Mucosa of gallbladder (tissue), 1 donor: Measurements from ENCODE around the gene IL22RA2. TPM values are rescaled to one million over a fixed set of nuclear protein-coding genes. Genes with fewer than 3 reads are reported as not detected.

Source experiments
- DNase-seq: peaks from one replicate; pipeline ENCODE4 v3.0.0-alpha.2; 2020; ENCODE audit warnings: low spot score
- total RNA-seq: library from RNA; stranded (reverse); gene quantifications from one replicate; pipeline ENCODE4 v1.2.1, GENCODE V29; 2021
- donor health status: DM: no; HTN: no; CAD: no.

Gene IL22RA2
- total RNA-seq, 1 donor from 2014 or later = not detected

DNA sequence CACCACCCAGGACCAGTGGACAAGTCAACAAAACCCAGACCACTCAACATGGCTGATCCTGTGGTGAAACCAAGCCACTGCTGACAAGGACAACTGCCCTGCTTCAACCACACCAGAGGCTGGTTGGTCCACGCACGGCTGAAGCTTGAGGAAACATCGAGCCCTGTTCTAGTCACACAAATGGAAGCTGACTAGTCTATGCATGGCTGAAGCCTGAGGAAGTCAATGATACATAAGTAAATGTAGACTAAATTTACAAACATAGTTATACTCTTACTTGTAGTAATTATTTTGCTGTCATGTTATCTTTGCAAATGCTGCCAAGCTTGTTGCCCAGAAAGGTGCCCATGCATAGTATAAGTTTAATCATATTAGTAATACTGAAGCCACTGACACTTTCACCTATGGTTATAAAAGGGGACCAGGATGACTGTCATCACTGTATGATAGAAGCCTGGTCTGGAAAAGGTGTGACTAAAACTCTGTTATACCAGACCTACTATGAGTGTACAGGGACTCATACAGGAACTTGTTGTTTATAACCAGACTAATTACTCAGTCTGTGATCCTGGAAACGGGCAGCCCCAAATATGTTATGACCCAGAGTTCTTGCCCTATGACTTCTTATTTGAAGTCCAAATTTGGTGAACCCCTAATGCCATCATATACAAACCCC lies 5.6 kb downstream of the IL22RA2 start:
- no peak for DNase-seq

DNA sequence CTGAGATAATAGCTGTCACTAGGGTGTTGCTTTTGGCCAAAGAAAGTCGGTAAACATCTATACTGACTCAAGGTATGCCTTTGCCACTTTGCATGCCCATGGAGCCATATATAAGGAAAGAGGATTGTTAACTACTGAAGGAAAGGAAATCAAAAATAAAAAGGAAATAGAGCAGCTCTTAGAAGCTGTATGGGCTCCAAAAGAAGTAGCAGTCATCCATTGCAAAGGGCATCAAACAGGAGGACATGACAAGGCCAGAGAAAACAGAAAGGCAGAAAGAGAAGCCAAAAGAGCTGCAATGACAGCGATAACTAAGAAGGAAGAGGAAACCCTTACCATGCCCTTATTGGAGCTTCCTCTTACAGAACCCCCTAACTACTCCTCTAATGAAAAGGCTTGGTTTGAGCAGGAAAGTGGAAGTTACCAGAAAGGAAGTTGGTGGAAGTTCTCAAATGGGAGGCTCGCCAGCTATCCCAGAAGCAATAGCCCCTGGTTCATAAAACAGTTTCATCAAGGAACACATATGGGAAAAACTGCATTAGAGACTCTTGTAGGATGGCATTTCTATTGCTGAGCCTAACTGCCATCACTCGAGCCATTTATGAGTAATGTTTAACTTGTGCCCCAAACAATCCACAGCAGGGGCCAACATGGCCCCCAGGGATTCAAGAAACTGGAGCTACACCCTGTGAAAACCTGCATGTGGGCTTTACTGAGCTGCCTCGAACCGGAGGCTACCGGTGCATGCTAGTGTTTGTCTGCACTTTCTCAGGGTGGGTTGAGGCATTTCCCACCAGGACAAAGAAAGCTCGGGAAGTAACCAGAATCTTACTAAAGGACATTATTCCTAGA lies 7.0 kb downstream of the IL22RA2 start:
- no peak for DNase-seq

DNA sequence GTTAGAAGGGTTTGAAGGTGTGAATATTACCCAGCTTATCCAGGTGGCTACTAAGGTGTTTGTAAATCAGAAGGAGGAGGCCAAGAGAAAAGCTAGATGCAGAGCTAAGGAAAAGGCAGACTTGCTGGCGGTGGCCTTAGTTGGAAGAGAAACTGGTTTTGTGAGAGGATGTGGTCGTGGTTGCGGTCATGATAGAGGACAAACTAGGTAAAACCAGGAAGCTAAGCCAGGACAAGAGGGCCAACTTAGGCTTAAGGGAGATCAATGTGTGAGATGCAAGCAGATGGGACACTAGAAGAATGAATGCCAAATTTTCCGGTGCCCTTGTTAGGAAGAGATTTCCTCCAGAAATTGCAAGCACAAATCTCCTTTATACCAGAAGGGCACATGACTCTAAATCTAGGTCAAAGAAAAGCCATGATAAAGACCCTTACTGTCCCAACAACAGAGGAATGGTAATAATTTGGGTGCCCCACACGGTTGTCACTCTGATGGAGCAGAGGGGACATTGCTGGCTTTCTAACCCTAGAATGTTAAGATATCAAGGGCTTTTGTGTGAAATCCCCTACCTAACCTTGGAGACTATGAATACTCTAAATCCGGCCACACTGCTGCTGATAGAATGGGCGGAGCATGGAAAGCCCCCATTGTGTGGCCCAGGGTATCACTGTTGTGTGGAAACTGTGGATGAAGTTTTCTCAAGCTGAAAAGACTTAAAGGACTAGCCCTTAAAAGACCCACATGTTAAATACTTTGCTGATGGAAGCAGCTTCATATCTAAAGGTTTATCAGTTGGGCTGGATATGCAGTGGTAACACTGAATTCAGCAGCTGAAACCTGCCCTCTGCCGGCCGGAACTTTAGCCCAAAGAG lies 7.8 kb downstream of the IL22RA2 start:
- no peak for DNase-seq

DNA sequence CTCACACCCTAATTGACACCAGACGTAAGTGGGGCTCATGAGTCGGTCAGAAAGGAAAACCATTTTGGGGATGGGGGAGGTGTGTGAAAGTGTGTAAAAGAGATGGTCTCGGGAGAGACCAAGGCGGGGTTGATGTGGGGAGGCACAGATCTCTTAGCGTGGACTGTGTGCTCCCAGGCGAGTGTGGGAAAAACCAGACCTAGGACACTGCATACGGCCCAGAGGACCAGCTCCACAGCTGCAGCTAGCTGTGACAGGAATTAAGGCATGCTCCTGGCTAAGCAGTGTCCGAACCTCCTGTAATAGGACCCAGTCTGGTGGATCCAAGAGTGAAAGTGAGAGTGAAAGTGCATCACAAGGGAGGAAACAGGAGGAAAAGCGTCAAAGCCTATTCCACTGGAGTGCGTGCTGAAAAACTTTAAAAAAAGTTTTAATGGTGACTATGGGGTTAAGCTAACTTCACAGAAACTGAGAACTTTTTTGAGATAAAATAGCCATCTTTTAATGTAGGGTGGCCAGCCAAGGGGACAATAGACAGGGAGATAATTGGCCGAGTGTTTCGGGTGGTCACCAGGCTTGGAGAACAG lies 9.6 kb downstream of the IL22RA2 start:
- DNase-seq = no peak

DNA sequence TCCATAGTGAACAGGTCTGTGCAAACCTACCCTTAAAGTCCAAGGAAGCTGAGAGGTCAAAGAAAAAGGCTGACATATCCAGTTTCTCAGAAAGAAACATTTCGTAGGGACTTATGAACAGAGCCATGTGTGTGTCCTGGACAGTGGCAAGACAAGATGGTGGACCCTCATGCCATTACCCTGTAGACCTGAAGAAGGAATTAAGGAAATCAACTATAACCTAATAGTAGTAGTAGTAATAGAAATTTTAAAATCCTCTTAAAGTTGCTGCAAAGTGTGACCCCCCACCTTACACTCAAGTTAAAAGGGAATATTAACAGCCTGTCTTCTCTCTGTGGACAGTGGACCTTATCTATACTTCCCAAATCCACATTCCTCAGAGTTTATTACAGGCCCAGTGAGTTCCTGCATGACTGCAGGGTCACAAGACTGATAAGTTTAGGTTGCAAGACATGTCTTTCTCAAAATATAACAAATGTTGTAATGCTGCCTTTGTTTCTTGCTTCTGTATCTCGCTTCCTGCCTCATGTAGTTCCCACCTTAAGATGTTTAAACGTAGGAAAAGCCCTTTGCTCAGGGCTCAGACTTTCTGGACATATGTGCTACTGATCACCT lies 10.6 kb downstream of the IL22RA2 start:
- no peak for DNase-seq

DNA sequence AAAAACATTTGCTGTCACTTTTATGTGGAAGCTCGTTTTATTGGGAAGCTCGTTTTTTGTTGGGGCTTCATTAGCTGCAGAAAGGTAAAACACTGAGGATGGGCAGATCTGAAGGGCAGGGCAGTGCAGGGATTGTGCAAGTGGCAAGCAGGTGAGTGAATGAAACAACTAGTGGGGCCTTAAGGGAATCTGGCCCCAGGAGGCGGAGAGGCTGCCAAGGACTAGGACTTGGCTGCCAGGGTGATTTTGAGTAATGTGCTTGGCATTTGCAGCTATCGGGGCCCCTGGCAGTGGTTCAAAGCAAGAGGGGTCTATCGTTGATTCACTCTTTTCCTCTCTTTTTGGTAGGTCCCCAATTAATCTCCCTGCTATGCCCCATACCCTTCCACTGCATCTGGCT lies 11.5 kb downstream of the IL22RA2 start:
- DNase-seq = no peak

DNA sequence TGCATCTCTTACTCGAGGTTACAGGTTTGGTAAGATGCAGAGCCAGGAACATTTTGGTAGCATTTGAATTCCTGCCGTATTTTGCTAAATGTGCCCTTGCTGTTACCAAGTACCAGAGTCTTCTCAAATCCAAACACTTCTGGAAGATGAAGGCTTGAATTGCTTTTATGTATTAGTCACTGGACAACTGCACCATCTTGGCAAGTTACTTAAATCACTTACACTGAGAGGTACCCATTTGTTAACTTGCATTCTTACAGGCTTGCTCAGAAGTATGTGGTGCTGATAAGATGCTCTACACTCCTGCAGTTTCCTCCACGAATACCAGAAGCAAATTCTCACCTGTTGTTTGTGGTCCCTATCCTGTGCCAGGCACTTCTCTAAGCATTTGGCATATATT lies 12.7 kb downstream of the IL22RA2 start:
- DNase-seq = no peak

DNA sequence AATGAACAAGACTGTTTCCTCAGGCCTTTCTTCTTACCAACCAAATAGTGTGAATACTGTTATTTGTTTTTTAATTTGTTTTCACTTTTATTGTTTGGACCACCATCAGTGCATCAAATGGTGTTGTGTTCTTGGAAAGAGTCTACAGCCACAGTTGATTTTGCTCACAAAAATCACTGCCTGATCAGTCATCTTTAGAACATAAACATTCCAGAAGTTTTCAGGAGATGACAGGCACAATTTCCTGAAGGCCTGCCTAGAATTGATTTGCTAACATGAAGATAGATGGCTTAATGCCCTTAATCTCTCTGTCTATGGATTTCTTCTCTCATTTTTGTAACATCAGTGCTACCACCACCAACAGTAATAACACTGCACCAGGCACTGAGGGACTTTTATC lies 13.5 kb downstream of the IL22RA2 start:
- no peak for DNase-seq

DNA sequence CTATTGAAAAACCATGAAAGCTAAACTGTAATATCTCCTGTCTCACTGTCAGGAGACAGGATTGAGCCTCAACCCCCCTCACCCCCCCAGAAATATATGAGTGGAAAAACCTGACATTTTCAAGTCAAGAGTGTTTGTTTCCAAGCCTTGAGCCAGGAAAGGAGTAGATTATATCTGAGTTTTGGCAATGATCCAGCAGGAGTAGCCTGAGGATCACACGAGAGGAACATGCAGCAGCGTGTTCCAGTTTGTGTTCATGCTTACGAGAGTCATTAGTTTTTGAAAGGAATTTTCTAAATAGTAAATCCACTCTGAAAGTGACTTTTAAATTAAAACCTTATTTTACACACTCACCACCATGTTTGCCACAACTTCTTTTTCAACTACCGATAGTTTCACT lies 15.8 kb downstream of the IL22RA2 start:
- no peak for DNase-seq

DNA sequence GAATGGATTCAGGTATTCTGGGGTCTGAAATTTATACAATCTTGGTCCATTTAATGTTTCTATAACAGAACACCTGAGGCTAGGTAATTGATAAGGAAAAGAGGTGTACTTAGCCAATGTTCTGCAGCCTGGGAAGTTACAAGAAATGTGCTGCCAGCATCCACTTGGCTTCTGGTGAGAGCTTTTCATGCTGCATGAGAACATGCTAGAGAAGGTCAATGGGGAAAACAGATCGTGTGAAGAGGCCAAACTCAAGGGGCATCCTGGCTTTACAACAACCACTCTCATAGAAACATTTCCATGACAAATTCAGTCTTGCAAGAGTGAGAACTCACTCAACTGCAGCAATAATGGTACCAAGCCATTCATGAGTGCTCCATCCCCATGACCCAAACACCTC lies 16.8 kb downstream of the IL22RA2 start:
- DNase-seq = no peak

DNA sequence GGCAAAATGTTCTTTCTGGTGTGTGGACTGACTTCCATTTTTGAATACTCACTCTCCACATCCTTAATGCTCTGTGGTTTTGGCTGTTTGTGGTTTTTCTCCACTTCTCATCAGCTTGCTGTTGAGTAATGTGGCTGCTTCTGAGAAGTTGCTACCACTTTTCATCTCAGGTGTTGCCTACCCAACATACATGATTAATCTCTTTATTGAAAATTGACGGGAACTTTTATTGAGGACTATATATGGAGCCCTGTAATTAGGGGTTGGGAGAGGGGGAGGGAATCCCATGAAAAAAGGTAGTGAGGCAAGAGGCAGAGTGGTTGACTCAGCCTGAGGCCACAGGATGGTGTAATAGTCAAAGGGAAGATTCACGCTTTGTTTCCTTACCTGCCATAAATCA lies 17.6 kb downstream of the IL22RA2 start:
- no peak for DNase-seq

DNA sequence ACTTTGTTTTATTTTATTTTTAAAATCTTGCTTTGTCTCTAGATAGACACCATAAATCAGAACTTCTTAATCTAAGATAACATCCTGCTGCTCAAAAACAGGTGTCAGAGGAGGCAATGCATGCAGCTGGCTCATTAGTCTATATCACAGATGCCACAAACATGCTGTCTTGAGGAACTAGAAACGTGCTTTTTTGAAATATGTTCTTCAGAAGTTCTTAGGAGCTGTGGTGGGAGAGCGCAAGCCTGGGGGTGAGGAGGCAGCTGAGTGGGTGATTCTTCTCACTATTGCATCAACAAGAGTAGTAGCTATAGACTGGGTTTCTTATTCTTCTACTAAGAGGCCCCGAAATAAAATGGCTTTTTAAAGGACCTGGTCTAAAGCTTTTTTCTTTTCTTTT lies 23.4 kb downstream of the IL22RA2 start:
- DNase-seq = no peak

DNA sequence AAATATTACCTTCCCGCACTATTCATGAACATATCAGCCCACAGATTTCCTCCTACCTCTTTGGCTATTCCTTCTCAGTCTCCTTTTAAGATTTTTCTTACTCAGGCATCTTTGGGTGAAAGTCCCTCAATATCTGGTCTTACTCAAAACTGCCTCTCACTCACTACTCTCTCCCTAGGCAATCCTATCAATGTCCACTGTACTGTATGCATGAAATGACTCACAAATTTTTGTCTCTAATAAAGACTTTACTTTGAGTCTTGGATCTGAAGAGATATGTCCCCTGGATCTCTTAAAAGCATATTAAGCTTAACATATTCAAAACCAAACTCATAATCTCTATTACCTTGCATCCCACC lies 24.4 kb downstream of the IL22RA2 start:
- no peak for DNase-seq

DNA sequence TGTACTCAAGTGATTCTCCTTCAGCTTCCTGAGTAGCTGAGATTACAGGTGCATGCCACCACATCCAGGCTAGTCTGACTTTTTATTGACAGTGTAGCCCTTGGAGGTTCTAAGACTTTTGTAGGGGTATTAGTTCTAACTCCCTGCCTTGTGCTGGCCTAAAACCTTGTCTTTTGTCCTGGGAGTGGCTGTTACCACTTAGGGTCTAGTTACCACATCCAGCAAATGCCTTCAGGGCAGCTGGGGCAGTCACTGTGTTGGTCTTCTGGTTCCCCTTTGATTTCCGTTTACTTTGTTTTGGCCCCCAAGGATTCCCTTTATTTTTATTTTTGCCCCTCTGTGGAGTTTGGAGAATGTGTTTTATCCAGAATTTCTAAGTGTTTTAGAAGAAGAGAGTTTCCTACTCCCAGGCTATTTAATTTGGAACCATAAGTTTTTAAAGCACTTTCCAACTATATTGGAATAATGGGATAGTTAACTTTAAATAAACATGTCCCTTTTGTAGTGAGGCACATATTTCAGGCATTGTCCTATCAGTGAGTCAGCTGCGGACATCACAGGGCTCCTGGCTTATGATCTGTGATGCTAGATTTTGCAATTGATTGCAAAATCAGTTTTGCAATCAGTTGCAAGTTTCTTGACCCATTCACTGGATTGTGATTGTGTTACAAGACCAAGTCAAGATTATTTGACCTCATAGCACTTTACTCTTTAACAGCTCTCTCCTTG lies 25.0 kb downstream of the IL22RA2 start:
- DNase-seq = no peak

DNA sequence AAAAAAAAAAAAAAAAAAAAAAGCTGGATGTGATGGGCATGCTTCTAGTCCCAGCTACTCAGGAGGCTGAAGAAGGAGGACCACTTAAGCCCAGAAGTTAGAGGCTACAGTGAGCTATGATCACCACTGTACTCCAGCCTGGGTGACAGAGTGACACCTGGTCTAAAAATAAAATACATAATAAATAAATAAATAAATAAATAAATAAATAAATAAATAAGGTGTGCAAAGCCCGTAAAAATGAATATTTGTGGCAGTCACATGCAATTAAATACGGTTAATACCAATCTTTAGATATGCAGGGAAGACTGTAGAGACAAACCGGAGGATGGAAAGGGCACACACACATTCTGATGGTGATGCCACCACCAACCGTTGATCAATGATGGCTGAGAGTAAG lies 26.2 kb downstream of the IL22RA2 start:
- DNase-seq = no peak

DNA sequence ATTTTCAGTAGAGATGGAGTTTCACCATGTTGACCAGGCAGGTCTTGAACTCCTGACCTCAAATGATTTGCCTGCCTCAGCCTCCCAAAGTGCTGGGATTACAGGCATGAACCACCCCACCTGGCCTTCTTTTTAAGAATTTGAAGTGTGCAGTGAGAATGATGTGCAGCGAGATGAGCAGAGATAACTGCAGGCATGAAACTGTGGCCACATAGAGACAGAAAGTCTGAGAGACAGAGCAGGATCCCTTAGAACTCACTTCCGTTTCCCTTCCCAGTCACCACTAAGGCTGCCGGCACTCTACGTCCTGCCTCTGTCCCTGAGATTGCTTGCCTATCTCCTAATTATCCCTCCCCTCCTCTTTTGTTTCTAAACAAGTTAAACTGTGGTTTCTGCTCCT lies 27.2 kb downstream of the IL22RA2 start:
- no peak for DNase-seq

DNA sequence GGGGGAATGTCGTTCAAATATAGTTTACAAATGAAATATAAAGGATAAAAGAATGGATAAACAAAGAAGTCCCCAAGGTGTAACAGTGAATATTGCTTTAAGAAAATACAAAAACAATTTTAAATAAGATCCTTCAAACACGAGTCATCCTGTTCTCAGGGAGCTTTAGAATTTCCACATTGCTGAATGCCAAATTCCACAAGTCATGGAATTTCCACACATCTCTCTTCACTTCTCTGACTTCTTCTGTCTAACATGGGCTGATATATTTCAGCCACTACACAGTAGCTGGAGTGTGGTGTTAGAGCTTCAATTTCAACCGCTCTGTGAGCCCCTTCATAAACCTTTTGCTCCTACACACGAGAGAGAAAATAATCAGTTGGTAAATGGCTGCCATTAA lies 28.0 kb downstream of the IL22RA2 start:
- DNase-seq = no peak

DNA sequence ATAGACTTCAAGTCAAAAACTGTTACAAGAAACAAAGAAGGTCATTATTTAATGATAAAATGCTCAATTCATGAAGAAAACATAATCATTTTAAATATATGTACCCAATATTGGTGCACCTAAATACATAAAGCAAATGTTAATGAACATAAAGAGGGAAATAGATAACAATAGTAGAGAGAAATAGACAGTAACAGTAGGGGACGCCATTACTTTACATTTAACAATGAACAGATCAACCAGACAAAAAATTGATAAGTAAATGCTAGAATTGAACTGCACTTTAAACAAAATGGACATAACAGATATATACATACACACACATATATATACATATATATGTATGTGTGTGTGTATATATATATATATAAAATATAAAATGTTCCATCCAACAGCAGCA lies 37.4 kb downstream of the IL22RA2 start:
- DNase-seq = no peak

DNA sequence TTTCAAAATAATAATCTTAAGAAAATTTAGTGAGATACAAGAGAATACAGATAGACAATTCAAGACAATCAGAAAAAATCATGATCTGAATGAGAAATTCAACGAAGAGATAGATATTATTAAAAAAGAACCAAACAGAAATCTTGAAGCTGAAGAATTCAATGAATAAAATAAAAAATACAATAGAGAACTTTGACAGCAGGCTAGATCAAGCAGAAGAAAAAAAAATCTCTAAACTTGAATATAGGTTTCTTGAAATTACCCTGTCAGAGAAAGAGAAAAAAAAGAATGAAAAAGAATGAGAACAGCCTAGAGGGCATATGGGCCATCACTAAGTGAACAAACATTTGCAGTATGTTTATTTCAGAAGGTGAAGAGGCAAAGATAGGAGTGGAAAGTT lies 39.0 kb downstream of the IL22RA2 start:
- no peak for DNase-seq

DNA sequence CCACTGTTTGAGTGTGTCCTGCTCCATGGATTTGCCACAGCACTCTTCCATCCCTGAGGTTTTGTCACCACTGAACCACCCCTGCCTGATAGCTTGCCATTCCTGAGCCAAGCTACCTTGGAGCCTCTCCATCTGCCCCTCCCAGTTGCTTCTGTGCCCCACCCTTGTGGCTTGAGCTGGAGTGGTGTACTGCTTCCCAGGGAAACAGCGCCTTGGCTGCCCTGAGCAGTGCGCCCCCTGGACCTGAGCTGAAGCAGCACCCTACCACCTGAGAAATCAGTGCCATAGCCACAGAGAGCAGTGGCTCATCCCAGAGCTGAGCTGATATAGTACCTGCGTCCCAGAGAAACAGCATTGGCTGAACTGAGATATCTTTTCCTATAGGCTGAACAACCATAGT lies 40.3 kb downstream of the IL22RA2 start:
- no peak for DNase-seq

DNA sequence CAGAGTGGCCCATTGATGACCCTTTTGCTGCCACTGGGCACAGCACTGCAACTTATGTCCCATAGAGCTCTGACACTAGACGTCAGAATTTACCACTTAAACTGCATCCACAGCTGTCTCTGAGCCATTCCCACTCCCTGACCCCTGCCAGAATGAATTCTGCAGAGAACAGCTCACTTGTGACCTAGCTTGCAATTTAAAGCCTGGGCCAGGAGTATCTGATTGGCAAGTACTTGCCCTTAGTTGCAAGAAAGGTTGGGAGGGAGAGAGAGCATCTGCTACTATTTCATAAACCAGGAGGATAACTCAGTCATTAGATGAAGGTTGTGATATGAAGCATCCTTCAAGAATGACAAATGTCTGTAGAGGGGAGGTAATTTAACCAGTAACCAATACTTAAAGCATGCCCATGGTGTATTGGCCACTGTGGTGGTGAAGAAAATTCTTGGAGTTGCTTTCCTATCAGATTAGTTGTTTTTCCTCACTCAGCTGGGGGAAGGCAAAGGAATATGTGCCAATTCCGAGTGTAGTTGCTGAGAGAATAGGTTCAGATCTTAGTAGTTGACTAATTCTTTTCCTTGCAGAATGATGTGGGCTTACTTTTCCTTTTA lies 46.5 kb downstream of the IL22RA2 start:
- no peak for DNase-seq
